Measurements from ENCODE around the gene ORAI3. TPM values are rescaled to one million over a fixed set of nuclear protein-coding genes. Genes with fewer than 3 reads are reported as not detected.
A peak's percentile ranks its signal among the peaks of the same experiment; 100 is the strongest.

ORAI3 gene
- total RNA-seq, 1 donor from 2014 or later: 27.0 TPM

- intact Hi-C loops (cut with DNase I): loop anchor here (5.0 kb wide), 1 partner anchor 60 kb away; no protein-coding TSS in a partner anchor
- Histone ChIP-seq H3K27ac (peak overlapping the region; percentile 91), H3K4me1 (peaks cover 34% of the 10 kb centered on the region), H3K36me3 (no peaks in the 10 kb centered on the region), H3K4me3 (peak overlapping the region; percentile 54 to 55), H3K27me3 (no peaks in the 10 kb centered on the region), H3K9me3 (no peaks in the 10 kb centered on the region)
- no peak for DNase-seq (ENCODE audit: extremely low spot score in 2 of 2)
- TF ChIP-seq POLR2AphosphoS5 (IDR thresholded peaks at IDR 0.05; ENCODE audit: insufficient read depth in 1 of 2, low read depth in 1 of 2) (no peak), POLR2A (IDR thresholded peaks at IDR 0.05) (no peak), CTCF (IDR thresholded peaks at IDR 0.05) (no peak)
Observed at GRCh38 chr16:30902029-30902972, 46.6 kb upstream of the ORAI3 start.

GRCh38 chr16:30903002-30903401, 45.9 kb upstream of the ORAI3 start:
- TF ChIP-seq POLR2AphosphoS5 (IDR thresholded peaks at IDR 0.05; ENCODE audit: insufficient read depth in 1 of 2, low read depth in 1 of 2): no peak
- no peak for TF ChIP-seq CTCF (IDR thresholded peaks at IDR 0.05)
- TF ChIP-seq POLR2A (IDR thresholded peaks at IDR 0.05): no peak
- no peaks in the 10 kb centered on the region for H3K9me3 ChIP-seq
- no peaks in the 10 kb centered on the region for H3K36me3 ChIP-seq
- intact Hi-C loops (cut with DNase I): loop anchor here (5.0 kb wide), 1 partner anchor 61 kb away; no protein-coding TSS in a partner anchor
- H3K27ac ChIP-seq: peak overlapping the region; percentile 91
- H3K4me3 ChIP-seq: peak overlapping the region in 1 of 2 donors; percentile 54
- DNase-seq (ENCODE audit: extremely low spot score in 2 of 2): no peak
- H3K4me1 ChIP-seq: peaks cover 28% of the 10 kb centered on the region
- no peaks in the 10 kb centered on the region for H3K27me3 ChIP-seq

- no peaks in the 10 kb centered on the region for H3K9me3 ChIP-seq
- no peak overlapping the region for H3K4me3 ChIP-seq
- intact Hi-C loops (cut with DNase I): loop anchor here (5.0 kb wide), 1 partner anchor 61 kb away; no protein-coding TSS in a partner anchor
- TF ChIP-seq POLR2A (IDR thresholded peaks at IDR 0.05): no peak
- no peak for TF ChIP-seq CTCF (IDR thresholded peaks at IDR 0.05)
- TF ChIP-seq POLR2AphosphoS5 (IDR thresholded peaks at IDR 0.05; ENCODE audit: insufficient read depth in 1 of 2, low read depth in 1 of 2): no peak
- no peak for DNase-seq (ENCODE audit: extremely low spot score in 2 of 2)
- H3K27ac ChIP-seq: peak overlapping the region; percentile 91
- no peaks in the 10 kb centered on the region for H3K36me3 ChIP-seq
- H3K4me1 ChIP-seq: peaks cover 28% of the 10 kb centered on the region
- H3K27me3 ChIP-seq: no peaks in the 10 kb centered on the region
Observed at GRCh38 chr16:30903596-30903995, 45.3 kb upstream of the ORAI3 start.

- DNase-seq (ENCODE audit: extremely low spot score in 2 of 2): no peak
- intact Hi-C loops (cut with DNase I): loop anchor here (5.0 kb wide), 1 partner anchor 62 kb away; no protein-coding TSS in a partner anchor
- Histone ChIP-seq H3K9me3 (no peaks in the 10 kb centered on the region), H3K27me3 (no peaks in the 10 kb centered on the region), H3K4me3 (no peak overlapping the region), H3K4me1 (peaks cover 28% of the 10 kb centered on the region), H3K27ac (peak overlapping the region; percentile 91), H3K36me3 (no peaks in the 10 kb centered on the region)
- TF ChIP-seq POLR2A (IDR thresholded peaks at IDR 0.05) (no peak), POLR2AphosphoS5 (IDR thresholded peaks at IDR 0.05; ENCODE audit: insufficient read depth in 1 of 2, low read depth in 1 of 2) (no peak), CTCF (IDR thresholded peaks at IDR 0.05) (no peak)
Observed at GRCh38 chr16:30904114-30904780, 44.6 kb upstream of the ORAI3 start.

All from vagina (tissue), 2 donors.